HCT116 (cell line): ENCODE data around the gene DKK3. TPM values are rescaled to one million over a fixed set of nuclear protein-coding genes. Genes with fewer than 3 reads are reported as not detected.

Experiments used
- ATAC-seq: fragments of 200-7000 bp; cut with Tn5 transposase; 2 replicates; pipeline ENCODE4 v1.9.1; 2020; ENCODE audit warnings: mild to moderate bottlenecking, moderate library complexity
- BruUV-seq: library from RNA; stranded (reverse); fragments of 400-500 nt; replicated peaks from 2 replicates; lab custom pipeline; 2021; lab: Mats Ljungman, UMichigan
- CTCF ChIA-PET: fragments of 300-600 bp; sonication (Branson Sonifier 250); formaldehyde crosslinking; loops from one replicate; lab custom pipeline; 2021; ENCODE audit warnings: antibody characterized with exemption; lab: Charles Lee
- POLR2A ChIA-PET: fragments of 300-600, 350-600 bp; sonication (Branson Sonifier 250); formaldehyde crosslinking; loops from one replicate; lab custom pipeline; 2021; ENCODE audit warnings: antibody characterized with exemption; lab: Charles Lee
- RAD21 ChIA-PET, 2 experiments: fragments of 300-600 bp; sonication (Branson Sonifier 250); formaldehyde crosslinking; loops; one replicate each; lab custom pipeline; 2023; ENCODE audit warnings: low total read pairs in 2 of 2; ENCODE audit not compliant: uncharacterized antibody in 2 of 2, unreplicated experiment in 2 of 2, low non-redundant PET in 1 of 2; lab: Charles Lee
- DNase-seq: peaks from one replicate; pipeline ENCODE4 v3.0.0-alpha.2; 2010; ENCODE audit warnings: low read depth, low spot score
- H2AFZ ChIP-seq: fragments of 200-600 bp; shearing (Covaris generic), sonication (generic); 2 replicates; pipeline ENCODE4 v1.6.1; 2017; ENCODE audit warnings: low read depth, mixed run types, mixed read lengths, antibody characterized with exemption, low read length; ENCODE audit not compliant: poor library complexity, severe bottlenecking
- H3K27ac ChIP-seq: 2 replicates; pipeline ENCODE4 v1.5.1; 2012; ENCODE audit warnings: low read depth, low read length
- H3K27me3 ChIP-seq: fragments of 200-600 bp; sonication (generic); 2 replicates; pipeline ENCODE4 v1.6.1; 2016; ENCODE audit warnings: mixed run types, low read length, mixed read lengths; ENCODE audit not compliant: insufficient read depth
- H3K36me3 ChIP-seq, 2 experiments: fragments of 200-500 bp in 1 of 2; fragments of 200-600 bp in 1 of 2; sonication (Bioruptor generic) in 1 of 2; sonication (generic) in 1 of 2; 2 replicates each; pipeline versions ENCODE4 v1.5.1 to v1.6.1; 2014 to 2016; ENCODE audit warnings: low read length in 2 of 2, inconsistent platforms in 1 of 2, mixed read lengths in 1 of 2, mixed run types in 1 of 2; ENCODE audit not compliant: insufficient read depth in 2 of 2, control insufficient read depth in 1 of 2
- H3K4me1 ChIP-seq, 2 experiments: fragments of 200-600 bp in 1 of 2; sonication (generic) in 1 of 2; 2 replicates each; pipeline versions ENCODE4 v1.5.1 to v1.6.1; 2012 to 2017; ENCODE audit warnings: low read length in 2 of 2, inconsistent platforms in 1 of 2, mild to moderate bottlenecking in 1 of 2, mixed read lengths in 1 of 2, mixed run types in 1 of 2, moderate library complexity in 1 of 2; ENCODE audit not compliant: insufficient read depth in 2 of 2, control insufficient read depth in 1 of 2
- H3K4me2 ChIP-seq: fragments of 200-600 bp; sonication (generic); 2 replicates; pipeline ENCODE4 v1.6.1; 2017; ENCODE audit warnings: mixed run types, low read length, mixed read lengths
- H3K4me3 ChIP-seq, 2 experiments: fragments of 200-600 bp in 1 of 2; sonication (generic) in 1 of 2; replicated peaks in 1 of 2; 2 replicates each; pipeline ENCODE4 v1.5.1; 2011 to 2016; ENCODE audit warnings: low read length in 2 of 2, control low read depth in 1 of 2, low read depth in 1 of 2, mild to moderate bottlenecking in 1 of 2, mixed read lengths in 1 of 2, mixed run types in 1 of 2
- H3K79me2 ChIP-seq: fragments of 200-600 bp; sonication (generic); 2 replicates; pipeline ENCODE4 v1.6.1; 2017; ENCODE audit warnings: mild to moderate bottlenecking, mixed run types, low read length, moderate library complexity, mixed read lengths; ENCODE audit not compliant: insufficient read depth
- H3K9ac ChIP-seq: fragments of 200-600 bp; sonication (generic); 2 replicates; pipeline ENCODE4 v1.6.1; 2016; ENCODE audit warnings: low read length, mixed read lengths
- H3K9me2 ChIP-seq: fragments of 200-600 bp; sonication (generic), shearing (Covaris generic); 2 replicates; pipeline ENCODE4 v1.6.1; 2017; ENCODE audit warnings: mixed run types, mild to moderate bottlenecking, moderate library complexity; ENCODE audit not compliant: insufficient read depth
- H3K9me3 ChIP-seq, 2 experiments: fragments of 200-500 bp in 1 of 2; fragments of 200-600 bp in 1 of 2; sonication (Bioruptor generic) in 1 of 2; sonication (generic) in 1 of 2; 2 replicates each; pipeline ENCODE4 v1.6.1; 2014 to 2017; ENCODE audit warnings: low read length in 2 of 2, mixed read lengths in 2 of 2, inconsistent platforms in 1 of 2, low read depth in 1 of 2, mild to moderate bottlenecking in 1 of 2, mixed run types in 1 of 2, moderate library complexity in 1 of 2; ENCODE audit not compliant: control insufficient read depth in 1 of 2, insufficient read depth in 1 of 2
- H4K20me1 ChIP-seq: fragments of 200-600 bp; sonication (generic), shearing (Covaris generic); 2 replicates; pipeline ENCODE4 v1.6.1; 2017; ENCODE audit warnings: mixed run types, mild to moderate bottlenecking, moderate library complexity; ENCODE audit not compliant: insufficient read depth
- ATF3 ChIP-seq: IDR thresholded peaks from 2 replicates; pipeline ENCODE4 v1.6.1; 2012
- CBX3 ChIP-seq: IDR thresholded peaks from 2 replicates; pipeline ENCODE4 v1.6.1; 2012; ENCODE audit warnings: low read depth
- ELF1 ChIP-seq: IDR thresholded peaks from 2 replicates; pipeline ENCODE4 v1.6.1; 2012; ENCODE audit warnings: low read depth, borderline replicate concordance
- JUND ChIP-seq: IDR thresholded peaks from 2 replicates; pipeline ENCODE4 v1.6.1; 2012
- MAX ChIP-seq: IDR thresholded peaks from 2 replicates; pipeline ENCODE4 v1.6.1; 2012
- POLR2A ChIP-seq: IDR thresholded peaks from 2 replicates; pipeline ENCODE4 v1.7.0; 2011; ENCODE audit warnings: borderline replicate concordance; ENCODE audit not compliant: insufficient read depth, insufficient read length; ENCODE audit errors: extremely low read depth
- REST ChIP-seq: IDR thresholded peaks from 2 replicates; pipeline ENCODE4 v1.6.1; 2012; ENCODE audit warnings: low read depth
- ZFX ChIP-seq: fragments of 450-650 bp; IDR thresholded peaks from 2 replicates; pipeline ENCODE4 v1.6.1; 2017
- intact Hi-C: fragments of 100-400 bp; cut with micrococcal nuclease; formaldehyde crosslinking; loops from 2 replicates; pipeline ENCODE4 v1.10.0; 2022
- total RNA-seq: library from RNA; stranded (reverse); gene quantifications from one replicate; pipeline ENCODE4 v1.2.1, GENCODE V29; 2021; ENCODE audit not compliant: unreplicated experiment

The DKK3 gene
- total RNA-seq, 1 experiment from 2014 or later, result 0.49 TPM

- Histone ChIP-seq H3K9me2 (no peaks in the 10 kb centered on the region), H3K9ac (no peak overlapping the region), H3K4me2 (no peak overlapping the region), H3K4me1 (peaks cover 5 to 15% of the 10 kb centered on the region in 2 experiments; a peak in 3 of 4 replicates), H4K20me1 (no peaks in the 10 kb centered on the region), H3K27me3 (no peaks in the 10 kb centered on the region)
- RAD21 ChIA-PET, result no interaction called here
- no peak for ATAC-seq
- POLR2A ChIA-PET, result no interaction called here
- TF ChIP-seq MAX (no peak), ELF1 (no peak), ZFX (no peak), POLR2A (no peak), ATF3 (no peak), CBX3 (no peak), JUND (no peak), REST (no peak)
- TF ChIP-seq, all 23 proteins: peak for 0
- Histone ChIP-seq H3K79me2 (no peaks in the 10 kb centered on the region), H3K9me3 (no peaks in the 10 kb centered on the region), H3K4me3 (no peak overlapping the region), H3K27ac (no peak overlapping the region), H2AFZ (no peak overlapping the region), H3K36me3 (no peaks in the 10 kb centered on the region)
- no TSS peak for BruUV-seq
- DNase-seq, result no peak
- CTCF ChIA-PET, result no interaction called here
- intact Hi-C loops, result no loop called here
Measured at GRCh38 chr11:11970556-11970955, 37.9 kb downstream of the DKK3 start.
